Neutrophil (primary cell): Measurements from ENCODE around the gene ARL6IP4.

Experiments used
- H3K27ac ChIP-seq: fragments of 200-600 bp; sonication (generic); 2 replicates; pipeline ENCODE4 v1.5.1; 2016; ENCODE audit warnings: mild to moderate bottlenecking, moderate library complexity
- H3K27me3 ChIP-seq: fragments of 200-600 bp; sonication (generic); 2 replicates; pipeline ENCODE4 v1.6.0; 2016; ENCODE audit warnings: mild to moderate bottlenecking
- H3K36me3 ChIP-seq: fragments of 200-600 bp; sonication (generic); 2 replicates; pipeline ENCODE4 v1.5.1; 2017
- H3K4me1 ChIP-seq, 2 experiments: fragments of 200-600 bp in 1 of 2; sonication (generic) in 1 of 2; 1 replicate in 1 of 2; 2 replicates in 1 of 2; pipeline versions ENCODE4 v1.5.1 to v1.6.1; 2013 to 2016; ENCODE audit warnings: low read depth in 1 of 2, low read length in 1 of 2, mild to moderate bottlenecking in 1 of 2, moderate library complexity in 1 of 2; ENCODE audit not compliant: control insufficient read depth in 1 of 2, insufficient read depth in 1 of 2
- H3K4me3 ChIP-seq, 2 experiments: fragments of 200-600 bp in 1 of 2; sonication (generic) in 1 of 2; 1 replicate in 1 of 2; 2 replicates in 1 of 2; pipeline ENCODE4 v1.5.1; 2013 to 2016; ENCODE audit warnings: low read depth in 1 of 2, low read length in 1 of 2, mild to moderate bottlenecking in 1 of 2, moderate library complexity in 1 of 2
- H3K9me3 ChIP-seq: fragments of 200-600 bp; sonication (generic); 2 replicates; pipeline ENCODE4 v1.5.1; 2016
- CTCF ChIP-seq: fragments of 200-600 bp; sonication (generic); IDR thresholded peaks from 2 replicates; pipeline ENCODE4 v1.5.1; 2016; ENCODE audit warnings: antibody characterized with exemption

ARL6IP4 gene

GRCh38 chr12:122997343-122998250 lies 17.1 kb downstream of the ARL6IP4 start:
- H3K36me3 ChIP-seq = no peaks in the 10 kb centered on the region
- H3K27ac ChIP-seq = no peak overlapping the region
- H3K4me3 ChIP-seq = no peak overlapping the region
- no peaks in the 10 kb centered on the region for H3K9me3 ChIP-seq
- H3K4me1 ChIP-seq = no peaks in the 10 kb centered on the region
- H3K27me3 ChIP-seq = no peaks in the 10 kb centered on the region
- TF ChIP-seq CTCF = no peak

GRCh38 chr12:122998316-122998715 lies 17.8 kb downstream of the ARL6IP4 start:
- TF ChIP-seq CTCF = no peak
- no peak overlapping the region for H3K27ac ChIP-seq
- H3K4me1 ChIP-seq = no peaks in the 10 kb centered on the region
- H3K27me3 ChIP-seq = no peaks in the 10 kb centered on the region
- H3K4me3 ChIP-seq = no peak overlapping the region
- no peaks in the 10 kb centered on the region for H3K9me3 ChIP-seq
- H3K36me3 ChIP-seq = no peaks in the 10 kb centered on the region

- no peaks in the 10 kb centered on the region for H3K27me3 ChIP-seq
- H3K4me3 ChIP-seq = no peak overlapping the region
- no peak overlapping the region for H3K27ac ChIP-seq
- no peaks in the 10 kb centered on the region for H3K4me1 ChIP-seq
- no peaks in the 10 kb centered on the region for H3K9me3 ChIP-seq
- no peaks in the 10 kb centered on the region for H3K36me3 ChIP-seq
- TF ChIP-seq CTCF = no peak
Measured at GRCh38 chr12:122999196-122999946, 18.9 kb downstream of the ARL6IP4 start.

GRCh38 chr12:122999986-123000420 lies 19.5 kb downstream of the ARL6IP4 start:
- H3K9me3 ChIP-seq = no peaks in the 10 kb centered on the region
- no peak for TF ChIP-seq CTCF
- H3K36me3 ChIP-seq = no peaks in the 10 kb centered on the region
- no peaks in the 10 kb centered on the region for H3K4me1 ChIP-seq
- no peak overlapping the region for H3K4me3 ChIP-seq
- no peaks in the 10 kb centered on the region for H3K27me3 ChIP-seq
- H3K27ac ChIP-seq = no peak overlapping the region

GRCh38 chr12:123000578-123000977 lies 20.1 kb downstream of the ARL6IP4 start:
- TF ChIP-seq CTCF = no peak
- Histone ChIP-seq H3K4me1 (no peaks in the 10 kb centered on the region), H3K36me3 (no peaks in the 10 kb centered on the region), H3K27me3 (no peaks in the 10 kb centered on the region), H3K27ac (no peak overlapping the region), H3K9me3 (no peaks in the 10 kb centered on the region), H3K4me3 (no peak overlapping the region)
